Measurements from ENCODE around the gene SPN. TPM values are rescaled to one million over a fixed set of nuclear protein-coding genes. Genes with fewer than 3 reads are reported as not detected.

The SPN gene
- total and polyA plus RNA-seq, 2 donors (not counting 3 experiments of a cell fraction or from before 2014, with no cell fraction given), result not detected

GRCh38 chr16:29714396-29714795, 51.3 kb downstream of the SPN start:
- Histone ChIP-seq H3K4me2 (ENCODE audit: insufficient read depth, low read length) (no peak overlapping the region), H2AFZ (ENCODE audit: low read depth, low read length) (no peak overlapping the region), H3K9me1 (replicated peaks; ENCODE audit: control insufficient read depth, extremely low read depth, insufficient read depth, low read length) (no peaks in the 10 kb centered on the region), H3K9me3 (replicated peaks; ENCODE audit: control insufficient read depth, insufficient read depth, low read length) (no peaks in the 10 kb centered on the region), H3K9ac (replicated peaks; ENCODE audit: extremely low read depth, insufficient read depth, low read length) (no peak overlapping the region), H3K4me1 (ENCODE audit: control insufficient read depth, extremely low read depth, insufficient read depth, low read length) (peaks cover 2% of the 10 kb centered on the region), H4K20me1 (replicated peaks; ENCODE audit: control insufficient read depth, extremely low read depth, insufficient read depth, low read length) (no peaks in the 10 kb centered on the region), H3K36me3 (ENCODE audit: control insufficient read depth in 2 of 2, extremely low read depth in 1 of 2, insufficient read depth in 2 of 2, low read length in 2 of 2) (no peaks in the 10 kb centered on the region), H3K27me3 (ENCODE audit: control insufficient read depth in 2 of 2, insufficient read depth in 2 of 2, low read length in 2 of 2) (peaks cover 0 to 3% of the 10 kb centered on the region in 2 experiments), H3K4me3 (replicated peaks in 1 of 3; ENCODE audit: insufficient read depth in 1 of 3, low read depth in 1 of 3, low read length in 3 of 3) (no peak overlapping the region), H3K79me2 (ENCODE audit: control insufficient read depth, insufficient read depth, low read length) (no peaks in the 10 kb centered on the region), H3K27ac (ENCODE audit: insufficient read depth, low read depth, low read length) (no peak overlapping the region)
- no TSS peak for BruUV-seq (replicated peaks)
- dilution Hi-C loops (cut with MboI; ENCODE audit: extremely low pct_ligation_motif_present, low sequenced_read_pairs) (no loop called here), intact Hi-C loops (cut with micrococcal nuclease) (no loop called here)
- no peak for FAIRE-seq
- ChIA-PET POLR2A (no interaction called here), CTCF (interaction anchor here (1.1 to 2.3 kb wide), 3 partner anchors 14 to 134 kb away, joined by 3 to 13 read pairs (median 4); no protein-coding TSS in a partner anchor)
- DNase-seq (ENCODE audit: low read depth, low spot score), result no peak
- no peak for TF ChIP-seq CTCF (IDR thresholded peaks at IDR 0.05; ENCODE audit: extremely low read depth in 1 of 2, insufficient read depth in 1 of 2, low read depth in 1 of 2, low read length in 2 of 2)
- no peak for TF ChIP-seq POLR2A (IDR thresholded peaks at IDR 0.05; ENCODE audit: low read depth, low read length)
- no peak for TF ChIP-seq EZH2 (IDR thresholded peaks at IDR 0.05; ENCODE audit: borderline replicate concordance, low read depth, low read length, severe bottlenecking)
- no peak for TF ChIP-seq GATA2 (IDR thresholded peaks at IDR 0.05; ENCODE audit: insufficient read depth, insufficient read length, low read depth, low read length)
- TF ChIP-seq MYC (IDR thresholded peaks at IDR 0.05; ENCODE audit: low read depth, low read length), result no peak
- no peak for TF ChIP-seq JUN (IDR thresholded peaks at IDR 0.05; ENCODE audit: borderline replicate concordance, insufficient read depth, insufficient read length, low read depth)
- TF ChIP-seq MAX (IDR thresholded peaks at IDR 0.05; ENCODE audit: insufficient read depth, insufficient read length), result no peak
- TF ChIP-seq FOS (IDR thresholded peaks at IDR 0.05; ENCODE audit: borderline replicate concordance, insufficient read depth, low read length), result no peak
- TF ChIP-seq POLR2AphosphoS5 (IDR thresholded peaks at IDR 0.05; ENCODE audit: insufficient read depth, low read depth, low read length), result no peak
